Keratinocyte (primary cell): ENCODE measurements around the gene MIA. TPM values are rescaled to one million over a fixed set of nuclear protein-coding genes. Genes with fewer than 3 reads are reported as not detected.
A peak's percentile ranks its signal among the peaks of the same experiment; 100 is the strongest.

Experiments
- DNase-seq: peaks from one replicate; pipeline ENCODE4 v3.0.0-alpha.2; 2011; ENCODE audit warnings: low read depth, missing footprints, low spot score
- FAIRE-seq: peaks from 2 replicates; lab custom pipeline; 2011; peaks lifted over from hg19 to GRCh38; lab: Jason Lieb, UNC
- H2AFZ ChIP-seq: 2 replicates; pipeline ENCODE4 v1.6.0; 2012; ENCODE audit warnings: low read length, control low read depth, inconsistent platforms; ENCODE audit not compliant: control insufficient read depth
- H3K27ac ChIP-seq: 2 replicates; pipeline ENCODE4 v1.5.1; 2011; ENCODE audit warnings: low read length; ENCODE audit not compliant: control insufficient read depth, insufficient read depth
- H3K27me3 ChIP-seq: 3 replicates; pipeline ENCODE4 v1.6.0; 2011; ENCODE audit warnings: low read length; ENCODE audit not compliant: control insufficient read depth, insufficient read depth; ENCODE audit errors: extremely low read depth
- H3K36me3 ChIP-seq, 2 experiments: 2 replicates in 1 of 2; 3 replicates in 1 of 2; pipeline ENCODE4 v1.5.1; 2011; ENCODE audit warnings: low read length in 2 of 2, mild to moderate bottlenecking in 1 of 2; ENCODE audit not compliant: control insufficient read depth in 2 of 2, insufficient read depth in 2 of 2; ENCODE audit errors: extremely low read depth in 1 of 2
- H3K4me1 ChIP-seq: 3 replicates; pipeline ENCODE4 v1.5.1; 2011; ENCODE audit warnings: low read length; ENCODE audit not compliant: control insufficient read depth, insufficient read depth; ENCODE audit errors: extremely low read depth
- H3K4me2 ChIP-seq: 3 replicates; pipeline ENCODE4 v1.6.0; 2011; ENCODE audit warnings: low read depth, low read length; ENCODE audit not compliant: control insufficient read depth, insufficient read depth; ENCODE audit errors: extremely low read depth
- H3K4me3 ChIP-seq, 3 experiments: fragments of 200-600 bp in 1 of 3; sonication (generic) in 1 of 3; 2 replicates in 2 of 3; 3 replicates in 1 of 3; pipeline ENCODE4 v1.5.1; 2011 to 2016; ENCODE audit warnings: low read length in 3 of 3, mild to moderate bottlenecking in 3 of 3, control low read depth in 2 of 3, inconsistent platforms in 1 of 3, low read depth in 1 of 3, mixed read lengths in 1 of 3, mixed run types in 1 of 3, moderate library complexity in 1 of 3; ENCODE audit not compliant: control insufficient read depth in 2 of 3, insufficient read depth in 2 of 3; ENCODE audit errors: extremely low read depth in 1 of 3
- H3K79me2 ChIP-seq: 2 replicates; pipeline ENCODE4 v1.6.0; 2012; ENCODE audit warnings: low read length; ENCODE audit not compliant: control insufficient read depth, insufficient read depth
- H3K9ac ChIP-seq: 3 replicates; pipeline ENCODE4 v1.6.0; 2011; ENCODE audit warnings: low read length; ENCODE audit not compliant: control insufficient read depth, insufficient read depth; ENCODE audit errors: extremely low read depth
- H3K9me1 ChIP-seq: 3 replicates; pipeline ENCODE4 v1.6.0; 2011; ENCODE audit warnings: low read length; ENCODE audit not compliant: control insufficient read depth, insufficient read depth; ENCODE audit errors: extremely low read depth
- H3K9me3 ChIP-seq: 2 replicates; pipeline ENCODE4 v1.5.1; 2012; ENCODE audit warnings: low read depth, low read length; ENCODE audit not compliant: control insufficient read depth
- H4K20me1 ChIP-seq: 3 replicates; pipeline ENCODE4 v1.6.0; 2011; ENCODE audit warnings: low read length; ENCODE audit not compliant: control insufficient read depth, insufficient read depth; ENCODE audit errors: extremely low read depth
- CTCF ChIP-seq, 3 experiments: IDR thresholded peaks in 1 of 3; conservative IDR thresholded peaks in 1 of 3; optimal IDR thresholded peaks in 1 of 3; 2 replicates in 2 of 3; 3 replicates in 1 of 3; pipeline versions ENCODE3 to v1.5.1; 2011; ENCODE audit warnings: low read length in 3 of 3, mild to moderate bottlenecking in 3 of 3, moderate library complexity in 2 of 3, control low read depth in 1 of 3, inconsistent platforms in 1 of 3; ENCODE audit not compliant: insufficient read depth in 2 of 3; ENCODE audit errors: extremely low read depth in 1 of 3
- EZH2 ChIP-seq: IDR thresholded peaks from one replicate; pipeline ENCODE4 v1.6.1; 2012; ENCODE audit warnings: inconsistent platforms, mild to moderate bottlenecking, low read length, moderate library complexity
- dilution Hi-C: fragments of 300-500 bp; cut with MboI; formaldehyde crosslinking; loops from one replicate; pipeline ENCODE4 v1.7.0; 2020; ENCODE audit warnings: low sequenced_read_pairs; ENCODE audit not compliant: extremely low pct_ligation_motif_present
- polyA plus RNA-seq, 5 experiments: library from polyadenylated mRNA; depleted of rRNA in 3 of 5; stranded (reverse) in 3 of 5; stranded (forward) in 1 of 5; unstranded in 1 of 5; fragments of >200 nt; gene quantifications; 1 replicate in 1 of 5; 2 replicates in 3 of 5; 3 replicates in 1 of 5; pipeline versions ENCODE4 v1.2.1 to v1.2.3, GENCODE V29; 2011 to 2012; ENCODE audit warnings: missing spikeins in 2 of 5, low read depth in 1 of 5, low replicate concordance in 1 of 5

MIA gene
- polyA plus RNA-seq, 1 donor (not counting 4 experiments of a cell fraction or from before 2014, with no cell fraction given), result 3.4 TPM

- Histone ChIP-seq H3K9me3 (no peaks in the 10 kb centered on the region), H2AFZ (no peak overlapping the region), H3K27me3 (no peaks in the 10 kb centered on the region), H4K20me1 (peaks cover 42% of the 10 kb centered on the region), H3K4me3 (no peak overlapping the region), H3K9ac (no peak overlapping the region), H3K36me3 (peaks cover 46 to 57% of the 10 kb centered on the region in 2 experiments), H3K79me2 (peaks cover 64% of the 10 kb centered on the region), H3K4me1 (peaks cover 57% of the 10 kb centered on the region), H3K27ac (no peak overlapping the region), H3K4me2 (no peak overlapping the region), H3K9me1 (peaks cover 10% of the 10 kb centered on the region)
- TF ChIP-seq CTCF (optimal IDR thresholded peaks at IDR 0.05 in 1 of 3, IDR thresholded peaks at IDR 0.05 in 1 of 3, conservative IDR thresholded peaks at IDR 0.05 in 1 of 3; ENCODE audit: extremely low read depth in 1 of 3, insufficient read depth in 2 of 3, low read length in 3 of 3), result no peak
- no peak for TF ChIP-seq EZH2
- dilution Hi-C loops, result no loop called here
- DNase-seq, result no peak
- FAIRE-seq, result no peak
Observed at GRCh38 chr19:40805258-40805868, 30.0 kb downstream of the MIA start.

GRCh38 chr19:40806423-40807146, 31.3 kb downstream of the MIA start:
- peak; percentile 86 for DNase-seq
- Histone ChIP-seq H2AFZ (no peak overlapping the region), H3K4me2 (peak overlapping the region; percentile 29), H3K9me1 (peaks cover 8% of the 10 kb centered on the region), H3K9ac (peak overlapping the region; percentile 11), H3K27me3 (no peaks in the 10 kb centered on the region), H3K9me3 (no peaks in the 10 kb centered on the region), H3K4me3 (peak overlapping the region in 1 of 3 experiments; percentile 23), H3K36me3 (peaks cover 38 to 44% of the 10 kb centered on the region in 2 experiments), H4K20me1 (peaks cover 42% of the 10 kb centered on the region), H3K27ac (peak overlapping the region; percentile 37), H3K4me1 (peaks cover 54% of the 10 kb centered on the region), H3K79me2 (peaks cover 53% of the 10 kb centered on the region)
- TF ChIP-seq EZH2, result no peak
- peak; percentile 79 to 96 (median 81) for TF ChIP-seq CTCF (optimal IDR thresholded peaks at IDR 0.05 in 1 of 3, IDR thresholded peaks at IDR 0.05 in 1 of 3, conservative IDR thresholded peaks at IDR 0.05 in 1 of 3; ENCODE audit: extremely low read depth in 1 of 3, insufficient read depth in 2 of 3, low read length in 3 of 3)
- dilution Hi-C loops, result no loop called here
- peak; percentile 58 for FAIRE-seq
